GM19372 (cell line): ENCODE data around the gene CLEC4D.
"Not testable (repeated sequence)": the region's sequence is repeated elsewhere in the genome, so short reads cannot be mapped to it uniquely, and the experiment has no call there.

Experiments
- ATAC-seq: cut with Tn5 transposase; IDR thresholded peaks from one replicate; pipeline ENCODE4 v1.9.1; 2021; ENCODE audit warnings: mild to moderate bottlenecking, low read depth, moderate library complexity; ENCODE audit not compliant: unreplicated experiment

The CLEC4D gene

DNA sequence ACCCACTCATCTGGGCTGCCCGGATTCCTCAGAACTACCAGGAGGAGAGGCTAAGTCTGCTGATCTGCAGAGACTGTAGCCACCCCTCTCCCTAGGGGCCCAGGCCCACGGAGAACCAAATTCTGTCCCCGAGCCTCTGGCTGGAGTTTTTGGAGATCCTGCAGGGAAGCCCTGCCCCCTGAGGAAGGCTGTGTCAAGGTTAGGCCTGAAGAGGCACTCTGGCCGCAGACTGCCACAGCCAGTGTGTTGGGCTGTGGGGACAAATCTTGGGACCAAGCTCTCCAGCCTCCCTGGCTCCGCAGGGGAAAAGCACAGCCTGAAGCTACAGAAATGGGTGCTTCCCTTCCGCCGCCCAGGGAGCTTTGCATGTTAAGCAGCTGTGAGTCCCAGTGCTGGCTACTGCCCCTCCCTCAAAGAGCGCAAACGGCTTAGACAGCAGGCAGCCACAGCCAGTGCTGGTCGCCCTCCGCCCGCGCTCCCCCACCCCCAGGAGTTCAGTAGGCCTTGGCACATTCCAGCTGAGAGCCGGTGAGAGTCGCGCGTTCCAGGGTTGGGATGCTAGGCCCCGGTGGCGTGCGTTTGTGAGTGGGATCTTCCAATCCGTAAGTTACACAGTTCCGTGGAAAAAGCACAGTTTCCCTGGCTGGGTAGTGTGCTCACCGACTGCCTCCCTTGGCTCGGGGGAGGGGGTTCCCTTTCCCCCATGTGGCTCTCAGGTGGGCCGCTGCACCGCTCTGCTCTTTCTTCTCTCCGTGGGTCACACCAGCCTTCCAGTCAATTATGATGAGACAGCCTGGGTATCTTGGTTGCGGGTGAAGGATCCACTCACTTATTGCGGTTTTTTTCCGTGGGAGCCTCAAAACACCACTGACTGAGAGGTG, 14.2 kb downstream of the CLEC4D start:
- ATAC-seq = no peak

DNA sequence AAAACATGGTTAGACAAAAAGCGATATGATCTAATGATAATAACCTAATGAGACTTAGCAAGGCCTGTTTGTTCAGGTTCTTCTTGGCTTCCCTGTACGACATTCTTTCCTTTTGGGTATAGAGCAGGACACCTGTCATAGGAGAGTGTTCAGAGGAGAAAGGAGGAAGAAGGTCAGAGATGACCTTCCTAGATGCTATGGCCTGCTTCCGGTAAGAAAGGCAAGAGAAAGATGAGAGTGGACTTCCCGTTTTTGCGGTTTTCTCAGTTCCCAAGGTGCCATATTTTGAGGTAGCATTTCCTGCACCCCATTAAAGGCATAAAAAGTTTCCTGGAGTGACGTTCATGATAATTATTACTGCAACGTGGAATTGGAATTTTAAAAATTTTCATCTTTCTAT, 18.7 kb downstream of the CLEC4D start:
- ATAC-seq = no peak

DNA sequence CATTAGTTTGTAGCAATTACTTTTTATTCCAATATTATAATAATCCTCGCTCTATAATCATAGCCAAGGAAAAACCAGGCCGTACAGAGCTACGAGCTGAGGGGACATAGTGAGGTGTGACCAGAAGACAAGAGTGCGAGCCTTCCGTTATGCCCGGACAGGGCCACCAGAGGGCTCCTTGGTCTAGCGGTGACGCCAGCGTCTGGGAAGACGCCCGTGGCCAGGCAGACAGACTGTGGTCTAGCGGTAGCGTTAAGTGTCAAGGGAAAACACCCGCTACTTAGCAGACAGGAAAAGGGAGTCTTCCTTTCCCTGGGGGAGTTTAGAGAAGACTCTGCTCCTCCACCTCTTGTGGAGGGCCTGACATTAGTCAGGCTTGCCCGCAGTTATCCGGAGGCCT, 24.5 kb downstream of the CLEC4D start:
- not testable (repeated sequence) for ATAC-seq

DNA sequence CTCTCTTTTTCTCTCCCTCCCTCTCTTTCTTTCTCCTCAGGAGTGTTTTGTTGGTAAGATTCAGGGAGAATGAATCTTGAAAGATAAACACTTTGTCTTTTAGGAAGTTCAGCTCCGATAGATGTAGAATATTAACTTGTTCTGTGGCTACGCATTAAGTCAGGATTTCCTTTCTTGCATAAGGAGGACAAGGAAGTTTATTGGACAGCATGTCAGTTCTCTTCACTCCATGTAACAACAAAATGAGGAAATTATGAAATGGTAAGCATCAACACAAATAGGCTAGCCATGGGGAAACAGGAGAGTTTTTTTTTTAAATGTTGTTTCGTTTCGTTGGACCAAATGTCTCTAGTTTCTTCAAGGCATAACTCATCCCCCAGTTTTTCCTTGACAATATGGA, 27.5 kb downstream of the CLEC4D start, which contains the start of gene CLEC4E:
Gene CLEC4E (minus strand): TSS at position 75 of the 400 bp plus-strand sequence. CDS start 108 bp downstream, outside the sequence.
- not testable (repeated sequence) for ATAC-seq

DNA sequence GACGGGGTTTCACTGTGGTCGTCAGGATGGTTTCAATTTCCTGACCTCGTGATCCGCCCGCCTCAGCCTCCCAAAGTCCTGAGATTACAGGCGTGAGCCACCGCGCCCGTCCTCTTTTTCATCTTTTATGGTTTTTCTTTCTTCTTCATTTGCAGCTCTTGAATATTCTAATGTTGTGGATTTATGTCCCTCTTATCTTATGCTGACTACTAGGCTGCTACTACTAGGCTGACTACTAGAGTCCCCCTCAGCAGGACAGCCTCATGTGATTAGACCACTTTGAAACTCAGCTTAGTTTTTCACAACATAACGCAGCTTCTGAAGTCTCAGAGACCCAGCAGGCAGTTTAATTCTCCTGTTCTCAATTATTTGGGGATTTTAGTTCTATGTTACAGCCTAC, 28.3 kb downstream of the CLEC4D start:
- no peak for ATAC-seq

DNA sequence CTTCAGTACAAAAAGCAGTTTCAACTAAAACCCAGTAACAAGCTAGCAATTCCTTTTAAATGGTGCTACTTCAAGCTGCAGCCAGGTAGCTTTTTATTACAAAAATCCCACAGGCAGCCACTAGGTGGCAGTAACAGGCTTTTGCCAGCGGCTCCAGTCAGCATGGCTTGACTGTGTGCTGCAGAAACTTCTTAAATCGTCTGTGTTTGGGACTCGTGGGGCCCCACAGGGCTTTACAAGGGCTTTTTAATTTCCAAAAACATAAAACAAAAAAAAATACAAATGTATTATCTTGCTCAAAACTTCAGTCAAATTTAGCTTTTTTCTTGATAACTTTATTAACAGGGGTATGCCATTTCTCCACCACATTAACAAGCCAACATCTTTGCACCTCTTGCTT, 31.0 kb downstream of the CLEC4D start:
- no peak for ATAC-seq

DNA sequence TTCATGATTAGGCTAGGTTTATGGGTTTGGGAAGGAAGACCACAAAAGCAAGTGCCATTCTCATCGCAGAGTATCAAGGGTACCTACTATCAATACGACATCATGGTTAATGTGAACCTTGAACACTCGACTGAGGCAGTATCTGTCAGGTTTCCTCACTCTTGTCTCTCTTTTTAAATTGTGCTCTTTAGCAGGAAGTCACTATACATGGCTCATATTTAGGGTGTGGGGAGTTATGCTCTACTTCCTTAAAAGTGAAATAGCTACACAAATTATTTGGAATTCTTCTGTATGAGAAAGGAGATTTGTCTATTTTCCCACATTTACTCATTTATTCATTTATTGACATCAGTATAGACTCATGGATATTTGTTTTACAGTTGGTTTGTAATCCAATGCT, 33.3 kb downstream of the CLEC4D start:
- ATAC-seq = no peak

DNA sequence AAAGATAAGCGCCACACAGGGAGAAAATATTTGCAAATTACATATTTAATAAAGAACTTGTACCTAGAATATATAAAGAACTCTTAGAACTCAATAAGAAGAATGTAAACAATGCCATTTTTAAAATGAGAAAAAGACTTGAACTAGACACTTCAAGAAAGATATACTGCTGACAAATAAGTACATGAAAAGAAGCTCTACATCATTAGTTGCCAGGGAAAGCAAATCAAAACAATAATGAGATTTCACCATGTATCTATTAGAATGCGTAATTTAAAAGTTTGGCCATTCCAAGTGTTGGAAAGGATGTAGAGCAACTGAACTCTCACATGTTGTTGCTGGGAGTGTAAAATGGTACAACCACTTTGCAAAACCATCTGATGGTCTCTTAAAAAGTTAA, 34.3 kb downstream of the CLEC4D start:
- ATAC-seq = no peak

DNA sequence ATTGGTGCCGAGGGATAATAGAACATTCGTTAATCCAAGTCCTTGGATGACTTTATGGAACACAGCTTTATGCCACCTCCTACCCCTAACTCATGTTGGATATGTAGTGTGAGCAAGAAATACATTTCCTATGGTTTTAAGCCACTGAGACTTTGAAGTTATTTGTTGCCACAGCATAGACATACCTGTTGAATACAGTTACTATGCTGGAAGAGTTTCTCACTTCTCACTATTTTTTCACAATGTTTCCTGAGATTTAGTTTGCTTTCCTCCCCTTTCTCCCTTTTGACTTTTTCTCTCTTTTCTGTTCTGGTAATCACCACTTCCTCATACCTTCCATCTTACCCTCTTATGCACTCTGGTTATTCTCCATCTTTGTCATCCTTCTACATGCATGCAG, 34.9 kb downstream of the CLEC4D start:
- ATAC-seq = no peak

DNA sequence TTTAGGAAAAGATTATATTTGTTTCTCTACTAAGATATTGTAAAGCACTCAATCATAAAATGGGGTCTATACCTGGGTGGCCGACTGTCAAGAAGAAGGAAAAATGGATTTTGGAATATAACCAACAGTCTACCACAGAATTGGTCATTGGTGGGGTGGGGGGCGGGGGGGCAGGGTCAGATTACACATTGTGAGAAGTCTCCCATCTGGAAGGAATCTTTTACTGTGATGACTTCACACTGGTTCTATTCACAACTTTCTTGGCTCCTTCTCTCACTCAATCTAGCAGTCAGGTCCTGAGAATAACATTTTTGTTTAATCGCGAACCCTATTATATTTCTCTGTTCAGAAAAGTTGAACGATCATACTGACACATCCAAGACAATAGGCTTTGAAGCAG, 36.1 kb downstream of the CLEC4D start:
- ATAC-seq = no peak

DNA sequence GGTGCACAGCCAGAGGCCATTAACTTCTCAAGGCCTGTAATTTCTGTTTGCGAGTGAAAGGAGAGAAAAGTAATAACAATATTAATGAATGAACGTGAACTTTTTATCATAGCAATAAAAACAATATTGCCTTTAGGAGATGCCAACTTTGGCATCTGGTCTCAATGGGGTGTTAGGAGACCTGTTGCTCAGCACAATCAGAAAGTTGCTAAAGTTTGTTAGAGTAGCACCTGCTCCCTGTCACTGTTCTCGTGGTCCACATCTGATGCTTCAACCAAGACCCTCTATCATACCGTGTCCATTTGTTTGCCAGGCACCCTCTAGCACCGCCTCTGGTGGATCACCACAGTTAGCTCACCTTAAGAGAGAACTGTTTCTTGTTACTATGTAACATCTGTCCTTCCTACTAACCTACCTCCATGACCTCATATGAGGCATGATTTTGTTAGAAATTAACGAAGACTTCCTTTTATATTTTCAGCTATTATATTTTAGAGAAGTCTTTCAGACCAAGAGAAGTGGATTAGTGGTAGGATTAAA, 39.9 kb downstream of the CLEC4D start:
- no peak for ATAC-seq

DNA sequence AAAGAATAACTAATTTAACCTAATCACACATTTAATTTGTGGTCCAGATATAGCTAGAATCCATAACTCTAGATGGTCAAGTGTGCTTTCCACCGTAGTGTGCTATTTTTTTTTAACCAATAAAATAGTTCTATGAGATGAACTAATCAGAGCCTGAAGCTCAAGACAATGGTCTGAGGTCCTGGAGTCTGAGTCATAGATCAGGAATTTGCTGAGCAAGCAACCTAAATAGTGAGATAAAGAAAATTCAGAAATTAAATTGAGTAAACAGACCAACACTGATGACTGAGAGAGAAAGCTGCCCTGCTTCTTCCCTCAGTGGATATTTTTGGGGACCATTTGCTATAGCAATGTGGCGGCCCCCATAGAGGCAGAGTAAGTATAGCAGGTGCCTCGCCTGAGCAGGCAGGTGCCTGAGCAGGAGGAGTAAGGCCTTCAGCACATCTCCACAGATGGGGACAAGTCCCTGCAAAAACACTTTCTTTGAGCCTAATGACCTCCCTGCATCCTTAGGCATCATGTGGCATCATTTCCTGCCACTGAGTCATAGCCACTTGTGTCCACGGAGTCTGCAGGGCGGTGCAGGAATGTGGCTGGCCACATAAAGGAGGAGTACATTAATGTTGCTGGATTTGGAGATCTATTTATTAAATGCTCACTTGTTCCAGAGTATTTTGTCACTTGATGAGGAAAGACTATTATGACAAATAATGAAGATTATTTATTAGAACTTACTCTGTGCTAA, 41.3 kb downstream of the CLEC4D start:
- no peak for ATAC-seq

DNA sequence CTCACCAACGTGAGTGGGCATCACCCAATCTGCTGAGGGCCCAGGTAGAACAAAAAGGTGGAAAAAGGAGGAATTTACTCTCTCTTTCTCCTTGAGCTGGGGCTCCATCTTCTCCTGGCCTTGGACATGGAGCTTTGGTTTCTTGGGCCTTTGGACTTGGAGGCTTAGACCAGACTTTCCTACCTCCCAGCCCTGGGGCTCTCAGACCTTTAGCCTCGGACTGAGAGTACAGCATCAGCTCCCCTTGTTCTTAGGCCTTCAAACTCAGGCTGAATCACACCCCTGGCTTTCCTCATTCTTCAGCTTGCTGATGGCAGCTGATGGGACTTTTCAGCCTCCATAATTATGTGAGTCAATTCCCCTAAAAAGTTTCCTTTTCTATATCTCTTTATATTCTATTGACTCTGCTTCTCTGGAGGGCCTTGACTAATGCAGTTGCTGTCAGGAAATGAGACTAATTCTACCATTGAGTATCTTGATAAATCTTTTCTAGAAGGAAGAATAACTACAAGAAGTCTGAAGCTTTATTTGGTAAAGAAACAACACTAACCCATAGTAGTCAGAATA, 43.3 kb downstream of the CLEC4D start:
- no peak for ATAC-seq

DNA sequence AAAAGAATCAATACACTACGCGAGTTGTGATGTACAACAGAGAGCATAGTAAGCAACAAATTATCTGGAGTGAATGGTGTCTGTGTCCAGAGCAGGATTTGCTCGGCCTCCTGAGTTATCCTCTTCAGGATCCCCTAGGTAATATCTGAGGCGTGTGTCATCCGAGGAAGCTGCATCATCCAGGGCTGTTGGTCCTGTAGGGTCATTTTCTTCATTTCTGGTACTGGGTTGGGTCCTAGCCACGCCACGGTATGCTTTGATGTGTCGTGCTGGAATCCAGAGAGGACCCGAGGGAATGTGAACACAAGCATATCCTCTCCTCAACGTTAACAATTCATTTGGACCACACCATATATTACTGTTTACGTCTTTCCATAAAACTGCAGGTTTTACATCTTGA, 46.4 kb downstream of the CLEC4D start:
- ATAC-seq = no peak

DNA sequence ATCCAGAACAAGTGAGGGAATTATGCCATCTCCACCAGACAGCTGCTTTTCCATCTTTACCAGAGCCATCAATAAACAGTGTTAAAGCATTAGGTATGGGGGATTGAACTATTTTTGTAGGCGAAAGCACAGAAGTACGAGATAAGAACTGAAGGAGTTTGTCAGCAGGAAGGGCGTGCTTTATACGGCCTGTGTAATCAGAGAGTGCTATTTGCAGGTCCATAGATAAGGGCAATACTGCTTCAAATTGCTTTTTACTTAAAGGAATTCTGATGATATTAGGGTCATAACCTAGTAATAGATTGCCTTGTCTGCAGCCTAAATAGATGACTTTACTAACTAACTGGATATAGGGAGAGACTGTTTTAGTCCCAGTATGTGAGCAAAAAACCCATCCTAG, 47.7 kb downstream of the CLEC4D start:
- no peak for ATAC-seq

DNA sequence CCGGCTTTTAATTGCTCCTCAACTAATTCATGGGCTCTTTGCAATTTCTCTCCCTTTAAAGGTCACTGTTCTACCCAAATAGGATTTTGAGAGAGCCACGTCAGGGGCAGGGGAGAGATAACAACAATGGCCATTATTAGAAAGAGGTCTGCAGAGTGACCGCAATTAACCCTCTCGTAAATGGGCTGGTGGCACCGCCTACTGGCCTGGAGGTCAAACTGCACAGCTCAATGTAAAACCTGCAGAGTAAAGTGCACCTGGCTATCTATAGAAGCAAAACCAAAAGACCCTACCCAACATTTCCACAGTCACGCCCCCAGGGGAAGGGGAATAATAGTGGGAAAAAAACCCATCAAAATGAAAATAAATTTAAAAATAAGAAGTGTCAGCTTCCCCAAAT, 49.0 kb downstream of the CLEC4D start:
- ATAC-seq = no peak

DNA sequence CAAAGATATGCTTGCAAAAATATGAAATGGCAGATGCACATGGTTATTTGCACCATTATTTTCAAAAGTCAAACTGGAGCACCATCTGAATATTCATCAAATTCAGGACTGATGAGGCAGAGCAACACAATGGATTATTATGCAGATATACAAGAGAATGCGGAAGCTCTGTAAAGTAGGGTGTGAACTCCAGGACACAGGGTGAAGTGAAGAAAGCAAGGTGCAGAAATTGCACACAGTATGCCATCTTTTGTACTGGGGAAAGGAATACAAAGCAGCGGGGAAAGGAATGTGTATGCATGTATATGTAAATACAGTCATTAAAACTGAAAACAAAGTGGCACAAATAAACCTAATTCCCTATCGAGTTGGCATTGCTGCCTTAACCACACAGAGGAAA, 50.1 kb downstream of the CLEC4D start:
- no peak for ATAC-seq

DNA sequence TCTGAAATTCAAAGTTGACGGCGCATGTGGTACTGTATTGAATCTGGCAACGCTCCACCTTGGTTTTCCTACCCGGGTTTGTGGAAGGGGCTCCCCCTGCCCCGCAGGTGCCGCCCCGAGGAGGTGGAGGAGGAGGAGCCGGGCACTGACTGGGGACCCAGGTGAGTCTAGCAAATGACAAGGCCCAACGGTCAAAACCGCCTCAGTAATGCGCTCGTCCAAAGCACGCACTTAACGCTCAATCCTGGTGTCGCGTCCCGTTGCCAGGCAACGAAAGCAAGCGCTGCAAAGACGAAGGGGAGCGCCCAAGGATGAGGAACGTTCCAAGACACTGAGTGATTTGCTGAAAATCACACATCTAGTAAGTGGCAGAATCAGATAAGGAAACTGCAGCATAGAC, 51.4 kb downstream of the CLEC4D start:
- no peak for ATAC-seq

DNA sequence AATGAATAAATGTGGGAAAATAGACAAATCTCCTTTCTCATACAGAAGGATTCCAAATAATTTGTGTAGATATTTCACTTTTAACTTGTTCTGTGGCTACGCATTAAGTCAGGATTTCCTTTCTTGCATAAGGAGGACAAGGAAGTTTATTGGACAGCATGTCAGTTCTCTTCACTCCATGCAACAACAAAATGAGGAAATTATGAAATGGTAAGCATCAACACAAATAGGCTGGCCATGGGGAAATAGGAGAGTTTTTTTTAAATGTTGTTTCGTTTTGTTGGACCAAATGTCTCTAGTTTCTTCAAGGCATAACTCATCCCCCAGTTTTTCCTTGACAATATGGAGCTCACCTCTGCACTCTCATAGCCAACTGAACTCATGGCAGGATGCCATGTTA, 52.7 kb downstream of the CLEC4D start:
- not testable (repeated sequence) for ATAC-seq

DNA sequence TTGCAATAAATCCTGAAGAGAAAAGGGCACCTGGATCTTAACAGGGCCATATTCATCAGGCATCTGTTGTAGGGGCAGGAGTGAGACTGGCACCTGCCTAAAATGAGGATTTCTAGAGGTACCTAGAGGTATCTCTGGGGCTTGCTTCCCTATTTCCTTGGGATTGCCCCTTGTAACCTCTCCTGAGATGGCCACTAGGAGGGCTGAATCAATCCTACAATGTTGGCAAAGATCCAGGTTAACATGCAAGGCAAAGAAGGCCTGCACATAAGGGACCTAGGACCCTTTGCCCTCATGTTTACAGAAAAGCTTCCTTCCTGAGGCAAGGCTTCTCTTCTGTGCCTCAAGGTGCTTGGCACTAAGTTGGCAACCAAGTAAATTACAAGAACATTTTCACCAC, 53.2 kb downstream of the CLEC4D start:
- ATAC-seq = no peak
